ENCODE measurements around the gene MAP3K15.

DNA sequence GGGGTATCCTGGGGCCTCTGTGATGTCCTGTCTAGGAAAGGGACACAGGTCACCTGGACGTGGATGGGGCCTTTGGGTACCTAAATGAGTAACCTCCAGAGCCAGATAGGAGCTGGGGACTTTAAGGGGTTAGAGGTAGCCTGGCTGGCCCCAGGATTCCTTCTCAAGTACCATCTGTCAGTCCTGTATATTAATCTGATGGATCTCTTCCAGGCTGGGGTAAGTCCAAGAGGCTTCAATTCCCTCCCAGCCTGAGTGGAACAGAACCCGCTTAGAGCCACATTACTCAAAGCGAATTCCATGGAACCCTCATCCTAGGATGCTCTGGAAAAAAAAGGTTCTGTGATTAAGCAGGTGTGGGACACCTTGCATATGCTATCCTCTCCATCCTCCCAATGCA is 24.8 kb upstream of the MAP3K15 start:
- TF ChIP-seq, protein P1, sequence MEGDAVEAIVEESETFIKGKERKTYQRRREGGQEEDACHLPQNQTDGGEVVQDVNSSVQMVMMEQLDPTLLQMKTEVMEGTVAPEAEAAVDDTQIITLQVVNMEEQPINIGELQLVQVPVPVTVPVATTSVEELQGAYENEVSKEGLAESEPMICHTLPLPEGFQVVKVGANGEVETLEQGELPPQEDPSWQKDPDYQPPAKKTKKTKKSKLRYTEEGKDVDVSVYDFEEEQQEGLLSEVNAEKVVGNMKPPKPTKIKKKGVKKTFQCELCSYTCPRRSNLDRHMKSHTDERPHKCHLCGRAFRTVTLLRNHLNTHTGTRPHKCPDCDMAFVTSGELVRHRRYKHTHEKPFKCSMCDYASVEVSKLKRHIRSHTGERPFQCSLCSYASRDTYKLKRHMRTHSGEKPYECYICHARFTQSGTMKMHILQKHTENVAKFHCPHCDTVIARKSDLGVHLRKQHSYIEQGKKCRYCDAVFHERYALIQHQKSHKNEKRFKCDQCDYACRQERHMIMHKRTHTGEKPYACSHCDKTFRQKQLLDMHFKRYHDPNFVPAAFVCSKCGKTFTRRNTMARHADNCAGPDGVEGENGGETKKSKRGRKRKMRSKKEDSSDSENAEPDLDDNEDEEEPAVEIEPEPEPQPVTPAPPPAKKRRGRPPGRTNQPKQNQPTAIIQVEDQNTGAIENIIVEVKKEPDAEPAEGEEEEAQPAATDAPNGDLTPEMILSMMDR (IDR thresholded peaks at IDR 0.05; ENCODE audit: poor library complexity), result no peak
- TF ChIP-seq EZH2 (IDR thresholded peaks at IDR 0.05; ENCODE audit: borderline replicate concordance), result no peak
- no peak for TF ChIP-seq EZH2phosphoT487 (IDR thresholded peaks at IDR 0.05; ENCODE audit: low read depth, severe bottlenecking, unreplicated experiment)
